HCT116 (cell line): ENCODE results near the gene ARMH1.

Experiments used
- CTCF ChIP-seq, 3 experiments: fragments of 200-600 bp in 1 of 3; sonication (generic) in 1 of 3; IDR thresholded peaks in 2 of 3; conservative IDR thresholded peaks in 1 of 3; 2 replicates each; pipeline ENCODE4 v1.5.1; 2012 to 2017; ENCODE audit warnings: low read depth in 2 of 3, low read length in 2 of 3, antibody characterized with exemption in 1 of 3, borderline replicate concordance in 1 of 3, control low read depth in 1 of 3, mild to moderate bottlenecking in 1 of 3, mixed read lengths in 1 of 3, mixed run types in 1 of 3, moderate library complexity in 1 of 3; ENCODE audit not compliant: insufficient read depth in 1 of 3
- POLR2A ChIP-seq: IDR thresholded peaks from 2 replicates; pipeline ENCODE4 v1.7.0; 2011; ENCODE audit warnings: borderline replicate concordance; ENCODE audit not compliant: insufficient read depth, insufficient read length; ENCODE audit errors: extremely low read depth
- POLR2AphosphoS5 ChIP-seq: IDR thresholded peaks from 2 replicates; pipeline ENCODE4 v1.6.1; 2011; ENCODE audit warnings: mild to moderate bottlenecking, low read depth, low read length, moderate library complexity
- RAD21 ChIP-seq: IDR thresholded peaks from 2 replicates; pipeline ENCODE4 v1.6.1; 2012; ENCODE audit warnings: low read depth, mild to moderate bottlenecking

- TF ChIP-seq RAD21 (no peak), CTCF (IDR thresholded peaks at IDR 0.05 in 2 of 3, conservative IDR thresholded peaks at IDR 0.05 in 1 of 3; ENCODE audit: borderline replicate concordance in 1 of 3, insufficient read depth in 1 of 3, low read depth in 2 of 3, low read length in 2 of 3) (no peak), POLR2AphosphoS5 (no peak), POLR2A (no peak)
Observed at GRCh38 chr1:44636688-44637598, 37.6 kb upstream of the ARMH1 start.
